Hepatocyte (in vitro differentiated cells): ENCODE data around the gene SLCO3A1. TPM values are rescaled to one million over a fixed set of nuclear protein-coding genes. Genes with fewer than 3 reads are reported as not detected.

Source experiments
- DNase-seq: peaks from one replicate; pipeline ENCODE4 v3.0.0-alpha.2; 2016; ENCODE audit warnings: low spot score
- H2AFZ ChIP-seq: fragments of 200-600 bp; sonication (generic); 2 replicates; pipeline ENCODE4 v1.6.0; 2016; ENCODE audit warnings: antibody characterized with exemption, mild to moderate bottlenecking
- H3K27ac ChIP-seq: fragments of 200-600 bp; sonication (generic); 2 replicates; pipeline ENCODE4 v1.5.1; 2016; ENCODE audit warnings: mild to moderate bottlenecking
- H3K27me3 ChIP-seq: fragments of 200-600 bp; sonication (generic); 2 replicates; pipeline ENCODE4 v1.6.1; 2016
- H3K36me3 ChIP-seq: fragments of 200-600 bp; sonication (generic); replicated peaks from 2 replicates; pipeline ENCODE4 v1.5.1; 2016; ENCODE audit warnings: low read depth; ENCODE audit not compliant: insufficient read depth
- H3K4me1 ChIP-seq: fragments of 200-600 bp; sonication (generic); 2 replicates; pipeline ENCODE4 v1.5.1; 2016; ENCODE audit warnings: mild to moderate bottlenecking, moderate library complexity; ENCODE audit not compliant: insufficient read depth
- H3K4me2 ChIP-seq: fragments of 200-600 bp; sonication (generic); 2 replicates; pipeline ENCODE4 v1.6.0; 2016
- H3K4me3 ChIP-seq: fragments of 200-600 bp; sonication (generic); 2 replicates; pipeline ENCODE4 v1.5.1; 2016; ENCODE audit warnings: mild to moderate bottlenecking
- H3K79me2 ChIP-seq: fragments of 200-600 bp; sonication (generic); 2 replicates; pipeline ENCODE4 v1.6.0; 2017; ENCODE audit warnings: mild to moderate bottlenecking
- H3K9me2 ChIP-seq: fragments of 200-600 bp; sonication (generic); replicated peaks from 2 replicates; pipeline ENCODE4 v1.6.0; 2017; ENCODE audit warnings: mild to moderate bottlenecking; ENCODE audit not compliant: insufficient read depth
- H3K9me3 ChIP-seq: fragments of 200-600 bp; sonication (generic); 2 replicates; pipeline ENCODE4 v1.5.1; 2016; ENCODE audit warnings: low read depth, mild to moderate bottlenecking
- H4K20me1 ChIP-seq: fragments of 200-600 bp; sonication (generic); 2 replicates; pipeline ENCODE4 v1.6.0; 2016; ENCODE audit warnings: mild to moderate bottlenecking; ENCODE audit not compliant: insufficient read depth, poor library complexity, severe bottlenecking
- CTCF ChIP-seq: fragments of 200-600 bp; sonication (generic); IDR thresholded peaks from 2 replicates; pipeline ENCODE4 v1.5.1; 2016; ENCODE audit warnings: antibody characterized with exemption, mild to moderate bottlenecking; ENCODE audit not compliant: poor library complexity
- EZH2 ChIP-seq: fragments of 200-600 bp; sonication (generic); IDR thresholded peaks from 2 replicates; pipeline ENCODE4 v1.6.1; 2016; ENCODE audit warnings: antibody characterized with exemption, mild to moderate bottlenecking, borderline replicate concordance
- EZH2phosphoT487 ChIP-seq: fragments of 200-600 bp; sonication (generic); IDR thresholded peaks from one replicate; pipeline ENCODE4 v1.6.1; 2018; ENCODE audit warnings: antibody characterized with exemption, mild to moderate bottlenecking, low read depth, moderate library complexity; ENCODE audit not compliant: unreplicated experiment, severe bottlenecking
- WGBS: methylation state at CpG from one replicate; pipeline ENCODE4 v1.1.6; 2016; ENCODE audit warnings: low lambda C conversion rate; ENCODE audit errors: missing lambda C conversion rate; 5-methylcytosine and 5-hydroxymethylcytosine counted together
- polyA plus RNA-seq: library from polyadenylated mRNA; unstranded; fragments of >200 nt; fragmentation: Nextera tagmentation; extraction: Ambion mirVana; gene quantifications from 2 replicates; pipeline ENCODE4 v1.2.1, GENCODE V29; 2016
- total RNA-seq: library from RNA; depleted of rRNA; stranded (reverse); fragments of >200 nt; gene quantifications from 2 replicates; pipeline ENCODE4 v1.2.3, GENCODE V29; 2014

Gene SLCO3A1
- total and polyA plus RNA-seq, 2 experiments from 2014 or later, result 1.3 to 5.4 TPM

- no peaks in the 10 kb centered on the region for H3K9me3 ChIP-seq
- H3K27me3 ChIP-seq, result no peaks in the 10 kb centered on the region
- no peaks in the 10 kb centered on the region for H3K9me2 ChIP-seq
- no peak overlapping the region for H2AFZ ChIP-seq
- H3K4me1 ChIP-seq, result no peaks in the 10 kb centered on the region
- no peak overlapping the region for H3K4me2 ChIP-seq
- no peaks in the 10 kb centered on the region for H3K79me2 ChIP-seq
- no peak overlapping the region for H3K4me3 ChIP-seq
- 84% methylated on average over 7 of the region's 7 CpGs for WGBS
- TF ChIP-seq EZH2phosphoT487 (no peak), EZH2 (no peak), CTCF (no peak)
- no peak for DNase-seq
- no peak overlapping the region for H3K27ac ChIP-seq
- H4K20me1 ChIP-seq, result no peaks in the 10 kb centered on the region
- no peaks in the 10 kb centered on the region for H3K36me3 ChIP-seq
These were observed 116.6 kb downstream of the SLCO3A1 start for GRCh38 chr15:91970142-91970541.

GRCh38 chr15:91973481-91973880 is 120.0 kb downstream of the SLCO3A1 start:
- H2AFZ ChIP-seq, result no peak overlapping the region
- H3K79me2 ChIP-seq, result no peaks in the 10 kb centered on the region
- no peaks in the 10 kb centered on the region for H3K4me1 ChIP-seq
- H3K4me2 ChIP-seq, result no peak overlapping the region
- no peaks in the 10 kb centered on the region for H3K9me3 ChIP-seq
- peaks cover 9% of the 10 kb centered on the region for H3K27me3 ChIP-seq
- no peaks in the 10 kb centered on the region for H4K20me1 ChIP-seq
- H3K36me3 ChIP-seq, result no peaks in the 10 kb centered on the region
- 74% methylated on average over 9 of the region's 9 CpGs for WGBS
- no peak overlapping the region for H3K4me3 ChIP-seq
- no peak overlapping the region for H3K27ac ChIP-seq
- TF ChIP-seq EZH2 (no peak), CTCF (no peak), EZH2phosphoT487 (no peak)
- DNase-seq, result no peak
- H3K9me2 ChIP-seq, result no peaks in the 10 kb centered on the region

- no peak overlapping the region for H3K4me2 ChIP-seq
- H3K4me3 ChIP-seq, result no peak overlapping the region
- no peak for TF ChIP-seq EZH2
- no peak for TF ChIP-seq EZH2phosphoT487
- no peak for TF ChIP-seq CTCF
- 89% methylated on average over 6 of the region's 6 CpGs for WGBS
- no peaks in the 10 kb centered on the region for H3K79me2 ChIP-seq
- no peak for DNase-seq
- H3K36me3 ChIP-seq, result no peaks in the 10 kb centered on the region
- no peaks in the 10 kb centered on the region for H3K9me2 ChIP-seq
- H4K20me1 ChIP-seq, result no peaks in the 10 kb centered on the region
- no peak overlapping the region for H3K27ac ChIP-seq
- H3K27me3 ChIP-seq, result peaks cover 9% of the 10 kb centered on the region
- H2AFZ ChIP-seq, result no peak overlapping the region
- H3K9me3 ChIP-seq, result no peaks in the 10 kb centered on the region
- H3K4me1 ChIP-seq, result no peaks in the 10 kb centered on the region
These were observed 120.8 kb downstream of the SLCO3A1 start for GRCh38 chr15:91974321-91974720.
